Medulla oblongata (tissue), 1 donor: ENCODE data around the gene ENO1.
"Not testable (repeated sequence)": the region's sequence is repeated elsewhere in the genome, so short reads cannot be mapped to it uniquely, and the experiment has no call there.

Experiments used
- DNase-seq: peaks from one replicate; pipeline ENCODE4 v3.0.0-alpha.2; 2015; ENCODE audit errors: extremely low spot score

ENO1 gene

GRCh38 chr1:8878448-8878697, at the start of gene ENO1:
Gene ENO1, minus strand, starts transcription at chr1:8878686. Its CDS starts 3,778 bp downstream, at chr1:8874908.
- DNase-seq: no peak

GRCh38 chr1:8926707-8927694, 48.5 kb upstream of the ENO1 start:
- no peak for DNase-seq

GRCh38 chr1:8925960-8926359, 47.5 kb upstream of the ENO1 start:
- no peak for DNase-seq

- DNase-seq: no peak
These were observed 46.9 kb upstream of the ENO1 start for GRCh38 chr1:8925406-8925805.

GRCh38 chr1:8922962-8923361, 44.5 kb upstream of the ENO1 start:
- no peak for DNase-seq

- not testable (repeated sequence) for DNase-seq
These were observed 39.0 kb upstream of the ENO1 start for GRCh38 chr1:8917536-8917935.

GRCh38 chr1:8915446-8915845, 37.0 kb upstream of the ENO1 start:
- no peak for DNase-seq

GRCh38 chr1:8914466-8914865, 36.0 kb upstream of the ENO1 start:
- DNase-seq: no peak

GRCh38 chr1:8913457-8913856, 35.0 kb upstream of the ENO1 start:
- no peak for DNase-seq

GRCh38 chr1:8911416-8912309, 33.2 kb upstream of the ENO1 start:
- DNase-seq: no peak

- no peak for DNase-seq
These were observed 32.4 kb upstream of the ENO1 start for GRCh38 chr1:8910914-8911313.

- no peak for DNase-seq
These were observed 31.8 kb upstream of the ENO1 start for GRCh38 chr1:8910331-8910730.

GRCh38 chr1:8908388-8909151, 30.1 kb upstream of the ENO1 start:
- no peak for DNase-seq

GRCh38 chr1:8905582-8906191, 27.2 kb upstream of the ENO1 start:
- no peak for DNase-seq

- DNase-seq: no peak
These were observed 25.6 kb upstream of the ENO1 start for GRCh38 chr1:8903908-8904650.

- DNase-seq: no peak
These were observed 24.9 kb upstream of the ENO1 start for GRCh38 chr1:8903410-8903809.

- no peak for DNase-seq
These were observed 24.3 kb upstream of the ENO1 start for GRCh38 chr1:8902765-8903164.

- DNase-seq: not testable (repeated sequence)
These were observed 22.2 kb upstream of the ENO1 start for GRCh38 chr1:8900684-8901083.

- DNase-seq: no peak
These were observed 20.6 kb upstream of the ENO1 start for GRCh38 chr1:8899046-8899445.

- DNase-seq: not testable (repeated sequence)
These were observed 19.9 kb upstream of the ENO1 start for GRCh38 chr1:8898418-8898817.

GRCh38 chr1:8897505-8897904, 19.0 kb upstream of the ENO1 start:
- DNase-seq: not testable (repeated sequence)
